NCI-H2196 (cell line): ENCODE measurements around the gene NAGPA.

ENCODE experiments used
- DNase-seq: peaks from one replicate; lab custom pipeline; 2025; ENCODE audit not compliant: unreplicated experiment; lab: John Stamatoyannopoulos, UW

Gene NAGPA

GRCh38 chr16:5004311-5004710, 29.4 kb downstream of the NAGPA start:
- DNase-seq: no peak

DNA sequence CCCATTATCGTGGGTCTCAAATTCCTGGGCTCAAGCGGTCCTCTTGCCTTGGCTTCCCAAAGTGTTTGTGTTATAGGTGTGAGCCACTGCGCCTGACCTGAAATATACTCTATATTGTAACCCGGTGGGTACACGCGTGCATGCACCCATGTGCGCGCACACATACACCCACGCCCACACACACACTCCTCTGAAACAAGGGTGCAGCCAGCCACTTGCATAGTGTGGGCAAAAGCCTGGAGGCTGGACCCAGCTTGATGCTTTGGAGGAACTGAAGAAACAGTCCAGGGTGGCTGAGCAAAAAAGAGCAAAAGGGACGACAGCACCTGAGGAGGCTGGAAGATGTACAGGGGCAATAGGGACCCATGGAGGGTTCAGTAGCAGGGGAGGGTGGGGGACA, 29.9 kb downstream of the NAGPA start:
- no peak for DNase-seq

DNA sequence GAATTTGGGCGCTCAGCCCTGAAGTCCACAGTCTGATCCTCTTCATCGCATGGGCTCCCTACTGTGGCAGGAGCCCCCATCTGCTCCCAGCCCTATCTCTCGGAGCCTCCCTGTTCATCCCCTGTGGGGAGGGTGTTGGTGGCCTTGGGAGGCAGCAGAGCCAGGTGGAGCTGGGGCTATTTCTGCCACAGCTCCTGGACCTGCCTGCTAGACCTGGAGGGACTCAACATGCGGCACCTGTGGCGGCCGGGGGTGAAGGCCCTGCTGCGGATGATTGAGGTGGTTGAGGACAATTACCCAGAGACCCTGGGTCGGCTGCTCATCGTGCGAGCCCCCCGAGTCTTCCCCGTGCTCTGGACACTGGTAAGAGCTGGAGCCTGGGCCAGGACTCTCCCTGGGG, 30.5 kb downstream of the NAGPA start:
- no peak for DNase-seq

GRCh38 chr16:5002699-5003143, 31.0 kb downstream of the NAGPA start:
- no peak for DNase-seq

DNA sequence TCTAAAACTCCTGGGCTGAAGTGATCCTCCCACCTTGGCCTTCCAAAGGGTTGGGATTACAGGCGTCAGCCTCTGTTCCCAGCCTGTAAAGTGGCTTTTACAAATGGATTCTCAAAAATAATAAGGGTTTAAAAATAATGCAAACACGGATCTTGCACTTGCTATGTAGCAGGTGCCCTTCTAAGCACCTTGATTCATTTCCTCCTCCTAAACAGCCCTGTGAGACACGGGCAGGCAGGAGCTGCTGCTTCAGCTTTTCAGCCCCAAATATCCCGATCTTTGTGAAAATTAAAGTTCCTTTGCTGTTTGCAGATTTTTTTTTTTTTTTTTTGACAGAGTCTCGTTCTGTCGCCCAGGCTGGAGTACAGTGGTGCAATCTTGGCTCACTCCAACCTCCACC, 31.7 kb downstream of the NAGPA start:
- DNase-seq: no peak

DNA sequence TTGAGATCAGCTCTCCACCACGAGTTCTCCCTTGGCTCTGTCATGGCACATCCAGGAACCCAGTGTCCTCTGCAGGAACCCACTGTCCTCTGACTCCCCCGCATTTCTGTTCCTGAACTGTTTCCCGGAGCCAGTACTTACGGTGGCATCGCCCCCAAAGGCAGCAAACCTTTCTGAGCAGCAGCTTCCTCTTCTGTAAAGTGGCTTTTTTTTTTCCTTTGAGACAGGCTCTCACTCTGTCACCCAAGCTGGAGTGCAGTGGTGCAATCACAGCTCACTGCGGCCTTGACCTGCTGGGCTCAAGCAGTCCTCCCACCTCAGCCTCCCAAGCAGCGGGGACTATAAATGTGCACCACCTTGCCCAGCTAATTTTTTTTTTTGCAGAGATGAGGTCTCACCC, 32.2 kb downstream of the NAGPA start:
- no peak for DNase-seq

GRCh38 chr16:5000573-5001001, 33.1 kb downstream of the NAGPA start:
- no peak for DNase-seq

DNA sequence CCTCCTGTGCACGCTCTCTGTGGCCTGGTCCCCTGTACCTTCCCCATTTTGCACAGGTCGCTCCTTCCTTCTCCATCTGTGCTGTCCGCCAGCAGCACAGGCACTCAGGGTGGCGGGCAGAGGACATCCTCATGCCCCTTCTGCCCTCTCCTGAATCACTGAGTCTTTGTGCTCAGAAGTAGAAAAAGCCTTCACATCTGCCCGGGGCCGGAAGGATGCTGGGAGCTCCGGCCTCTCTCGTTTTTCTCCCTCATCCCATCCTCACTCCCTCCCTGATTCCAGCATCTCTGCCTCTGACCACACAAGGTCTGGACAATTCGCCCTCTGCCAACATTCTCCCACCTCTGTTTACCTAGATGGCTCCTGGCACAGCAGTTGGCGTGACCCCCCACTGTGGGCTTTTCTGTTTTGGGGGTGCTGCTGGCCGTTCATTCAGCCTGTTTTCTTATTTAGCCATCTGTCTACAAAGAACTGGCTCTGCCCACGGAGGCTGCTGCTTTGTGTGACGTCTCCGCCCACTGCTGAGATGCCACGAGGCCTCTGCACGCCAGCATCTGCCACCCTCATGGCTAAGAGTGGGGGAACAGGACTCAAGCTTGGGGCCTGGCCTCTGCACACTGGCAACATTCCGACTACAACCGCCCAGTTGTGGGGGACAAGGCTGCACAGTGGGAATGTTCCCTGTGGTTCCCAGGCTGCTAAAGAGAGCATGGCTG, 38.9 kb downstream of the NAGPA start:
- DNase-seq: no peak

GRCh38 chr16:4991754-4992153, 42.0 kb downstream of the NAGPA start:
- no peak for DNase-seq

DNA sequence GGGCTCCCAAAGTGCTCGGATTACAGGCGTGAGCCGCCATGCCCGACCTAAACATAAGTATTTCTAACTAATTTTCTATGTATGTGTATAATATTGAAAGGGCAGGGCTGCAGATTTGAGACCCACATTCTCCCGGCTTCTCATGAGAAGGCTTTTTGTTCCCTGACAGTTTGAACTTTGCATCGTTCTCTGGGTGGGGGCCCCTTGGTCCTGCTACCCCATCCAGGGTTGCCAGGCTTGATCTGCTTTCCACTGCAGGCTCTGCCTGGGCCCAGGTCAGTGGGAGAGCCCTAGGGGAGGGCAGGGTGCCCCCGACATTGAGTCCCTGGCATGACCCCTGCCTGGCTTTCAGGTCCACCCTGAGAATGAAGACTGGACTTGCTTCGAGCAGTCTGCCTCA, 43.3 kb downstream of the NAGPA start:
- DNase-seq: no peak

GRCh38 chr16:4989391-4990006, 44.2 kb downstream of the NAGPA start:
- DNase-seq: no peak

- DNase-seq: no peak
These were observed 45.1 kb downstream of the NAGPA start for GRCh38 chr16:4988647-4989046.

- DNase-seq: no peak
These were observed 46.0 kb downstream of the NAGPA start for GRCh38 chr16:4987580-4988374.

- DNase-seq: no peak
These were observed 46.5 kb downstream of the NAGPA start for GRCh38 chr16:4987250-4987579.

GRCh38 chr16:4984174-4984990, 49.4 kb downstream of the NAGPA start:
- no peak for DNase-seq

GRCh38 chr16:4982056-4982867, 51.5 kb downstream of the NAGPA start:
- no peak for DNase-seq

- DNase-seq: no peak
These were observed 52.3 kb downstream of the NAGPA start for GRCh38 chr16:4981473-4981872.

DNA sequence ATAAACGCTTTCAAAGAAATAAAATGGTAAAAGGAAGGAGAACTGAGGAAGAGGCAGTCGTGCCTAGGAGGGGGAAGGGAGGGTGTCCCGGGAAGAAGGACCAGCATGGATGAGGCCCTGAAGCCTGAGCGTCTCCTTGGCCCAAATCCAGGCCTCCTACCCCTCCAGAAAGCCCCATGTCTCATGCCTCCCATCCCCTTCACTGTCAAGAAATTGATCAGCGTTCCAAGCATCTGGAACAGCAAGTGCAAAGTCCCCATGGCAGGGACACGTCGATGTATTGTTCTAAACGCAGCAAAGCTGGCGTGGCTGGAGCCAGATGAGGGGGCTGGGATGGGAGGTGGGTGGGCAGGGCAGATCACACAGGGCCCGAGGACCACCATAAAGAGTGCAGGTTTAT, 53.0 kb downstream of the NAGPA start:
- no peak for DNase-seq

DNA sequence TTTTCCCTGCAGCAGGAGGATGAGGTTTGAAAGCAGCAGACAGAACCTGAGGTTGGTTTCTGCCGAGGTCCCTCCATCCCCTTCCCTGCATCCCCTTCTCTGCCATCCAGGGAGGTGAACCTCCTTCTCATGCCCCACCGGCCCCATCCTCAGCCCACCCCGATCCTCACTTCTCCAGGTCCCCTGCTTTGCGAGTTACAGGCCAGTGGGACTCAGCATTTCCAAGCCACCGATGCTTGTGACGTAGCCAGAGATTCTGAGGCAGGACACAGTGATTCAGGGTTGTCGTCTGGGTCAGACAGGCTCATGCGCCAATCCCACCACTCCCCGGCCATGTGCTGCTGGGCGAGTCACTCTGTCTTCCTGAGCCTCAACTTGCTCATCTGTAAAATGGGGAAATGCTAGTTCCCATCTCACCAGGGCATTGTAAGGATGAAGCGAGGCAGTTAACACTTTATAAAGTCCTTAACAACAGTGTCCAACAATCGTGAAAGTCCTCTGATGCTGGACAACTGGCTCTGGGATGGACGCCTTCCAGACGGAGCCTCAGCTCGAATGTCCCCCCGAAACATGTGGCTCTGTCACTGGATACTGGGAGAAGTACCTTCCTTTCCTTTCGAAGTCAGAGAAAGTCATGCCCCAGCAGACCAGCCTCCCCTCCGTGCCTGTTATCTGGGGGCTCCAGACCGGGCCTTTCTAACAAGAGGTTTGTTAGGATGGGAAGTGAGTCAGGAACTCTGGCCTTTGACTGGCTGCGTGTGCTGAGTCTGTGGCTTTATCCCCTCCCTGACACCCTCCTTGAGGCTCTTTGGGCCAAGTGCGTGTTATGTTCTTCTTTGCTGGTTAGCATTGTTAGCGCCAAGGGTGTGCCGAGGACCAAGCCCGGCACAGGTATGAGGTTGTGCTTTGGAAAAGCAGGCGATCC, 53.7 kb downstream of the NAGPA start:
- DNase-seq: no peak
